Cortex of kidney (tissue), 1 donor: ENCODE data around the gene LRRC4C.
"Not testable (repeated sequence)": the region's sequence is repeated elsewhere in the genome, so short reads cannot be mapped to it uniquely, and the experiment has no call there.

Experiments
- DNase-seq: peaks from one replicate; lab custom pipeline; 2025; lab: John Stamatoyannopoulos, UW

LRRC4C gene

GRCh38 chr11:40170078-40170477 is 1289.4 kb downstream of the LRRC4C start:
- DNase-seq = no peak

GRCh38 chr11:40168414-40168813 is 1291.0 kb downstream of the LRRC4C start:
- no peak for DNase-seq

DNA sequence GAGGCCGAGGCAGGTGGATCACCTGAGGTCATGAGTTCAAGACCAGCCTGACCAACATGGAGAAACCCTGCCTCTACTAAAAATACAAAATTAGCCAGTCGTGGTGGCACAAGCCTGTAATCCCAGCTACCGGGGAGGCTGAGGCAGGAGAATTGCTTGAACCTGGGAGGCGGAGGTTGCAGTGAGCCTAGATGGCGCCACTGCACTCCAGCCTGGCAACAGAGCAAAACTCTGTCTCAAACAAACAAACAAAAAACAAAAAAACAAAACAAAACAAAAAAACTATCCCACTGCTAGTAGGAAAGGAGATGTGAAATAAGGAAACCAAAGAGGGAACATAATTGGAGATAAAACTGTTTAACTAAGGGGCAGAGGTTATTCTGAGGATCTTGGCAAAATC is 1291.6 kb downstream of the LRRC4C start:
- not testable (repeated sequence) for DNase-seq

- no peak for DNase-seq
Observed at GRCh38 chr11:40166892-40167291, 1292.6 kb downstream of the LRRC4C start.

DNA sequence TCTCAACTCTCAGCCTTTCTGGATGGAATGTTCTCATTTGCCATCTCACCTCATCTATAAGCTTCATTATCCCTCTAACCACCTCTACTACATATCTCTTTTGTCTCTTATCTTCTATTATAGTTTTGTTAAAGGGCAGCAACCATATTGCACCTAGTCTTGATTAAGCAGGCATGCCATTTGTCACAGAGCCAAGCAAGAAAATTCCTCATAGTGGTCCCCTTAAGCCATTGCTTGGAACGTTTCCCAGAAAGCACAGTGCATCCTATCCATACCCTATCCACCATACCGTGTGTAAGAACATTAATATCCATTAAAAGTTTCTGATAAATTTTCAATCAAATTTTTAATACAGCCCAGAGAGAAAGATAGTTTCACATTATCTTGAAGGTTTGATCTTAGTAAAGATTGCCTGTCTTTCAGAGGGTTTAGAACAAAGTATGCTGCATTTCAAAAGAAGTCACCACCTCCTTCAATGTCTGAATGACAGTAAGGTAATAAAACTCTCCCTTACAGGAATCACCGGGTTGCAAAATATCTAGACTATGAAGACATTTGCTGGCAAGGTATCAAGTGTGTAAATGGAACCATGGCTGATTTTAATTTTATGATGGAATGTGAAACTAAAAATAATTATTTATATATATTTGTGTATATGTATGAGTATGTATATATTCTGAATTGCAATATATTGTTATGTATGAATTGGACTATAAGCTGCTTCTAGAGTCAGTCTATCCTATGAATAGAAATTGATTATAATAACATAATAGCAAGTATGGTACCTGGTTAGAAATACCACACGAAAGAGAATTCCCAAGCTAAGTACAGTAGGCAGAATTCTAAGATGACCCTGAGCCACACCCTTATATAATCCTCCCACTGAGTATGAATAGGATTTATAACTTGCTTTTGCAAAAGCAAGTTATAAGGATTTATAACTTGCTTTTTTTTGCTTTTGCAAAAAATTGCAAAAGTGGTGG is 1296.3 kb downstream of the LRRC4C start:
- no peak for DNase-seq

DNA sequence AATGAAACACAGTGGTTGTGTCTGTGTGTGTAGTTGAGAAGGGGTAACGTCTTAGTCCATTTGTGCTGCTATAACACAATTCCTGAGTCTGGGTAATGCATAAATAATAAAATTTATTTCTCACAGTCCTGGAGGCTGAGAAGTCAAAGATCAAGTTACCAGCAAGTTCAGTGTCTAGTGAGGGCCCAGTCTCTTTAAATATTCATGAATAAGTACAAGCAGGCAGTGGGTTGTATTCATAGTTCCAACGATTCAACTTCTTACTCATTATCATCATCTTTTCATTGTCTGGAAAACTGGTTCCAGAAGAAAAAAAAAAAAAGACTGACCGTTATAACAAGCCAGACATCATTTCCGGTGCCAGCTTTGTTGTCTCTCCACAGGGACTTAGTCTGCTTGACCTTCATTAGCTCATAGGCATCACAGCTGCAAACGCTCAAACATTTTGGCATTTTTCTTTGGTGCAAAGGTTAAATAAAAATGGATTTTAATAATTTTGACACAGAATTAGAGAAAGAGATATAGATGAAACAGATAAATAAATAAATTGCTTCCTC is 1297.5 kb downstream of the LRRC4C start:
- DNase-seq = no peak

GRCh38 chr11:40160418-40160817 is 1299.0 kb downstream of the LRRC4C start:
- DNase-seq = no peak

GRCh38 chr11:40149721-40150120 is 1309.7 kb downstream of the LRRC4C start:
- DNase-seq = no peak

DNA sequence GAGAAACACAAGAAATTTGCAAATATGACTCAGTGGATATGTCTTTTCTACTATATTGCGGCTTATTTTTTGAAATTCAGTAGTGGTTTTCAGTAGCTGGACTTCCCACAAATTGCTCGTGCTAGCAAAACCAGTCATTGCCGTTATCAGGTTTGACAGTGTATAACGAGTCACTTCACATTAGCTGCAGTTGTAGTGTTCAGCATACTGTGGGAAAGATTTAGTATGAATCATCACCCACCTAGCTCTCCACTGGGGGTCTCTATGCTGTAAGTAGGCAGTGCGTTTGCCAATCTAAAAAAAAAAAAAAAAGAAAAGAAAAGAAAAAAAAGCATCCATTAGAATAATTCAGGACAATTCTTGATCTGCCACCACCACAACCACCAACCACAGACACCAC is 1318.9 kb downstream of the LRRC4C start:
- DNase-seq = no peak

- DNase-seq = no peak
Observed at GRCh38 chr11:40139536-40139935, 1319.9 kb downstream of the LRRC4C start.

DNA sequence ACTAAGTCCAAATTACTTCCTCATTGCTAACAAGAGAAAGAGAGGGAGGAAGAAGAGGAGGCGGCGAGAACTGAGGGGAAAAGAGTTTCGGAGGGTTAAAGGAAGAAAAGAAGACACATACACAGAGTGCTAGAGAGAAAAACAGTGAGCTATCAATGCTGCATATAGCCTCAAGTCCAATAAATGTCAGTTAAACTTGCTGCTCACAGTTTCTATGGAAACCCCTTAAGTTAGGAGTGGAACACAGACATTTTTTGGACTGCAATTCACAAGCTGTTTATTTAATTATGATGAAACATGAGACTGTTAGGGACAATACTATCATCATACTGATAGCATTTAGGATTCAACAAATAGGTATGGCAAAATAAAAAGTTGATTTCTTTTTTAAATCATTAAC is 1320.4 kb downstream of the LRRC4C start:
- no peak for DNase-seq

GRCh38 chr11:40134820-40135570 is 1324.5 kb downstream of the LRRC4C start:
- DNase-seq = no peak

GRCh38 chr11:40133498-40133897 is 1326.0 kb downstream of the LRRC4C start:
- no peak for DNase-seq

DNA sequence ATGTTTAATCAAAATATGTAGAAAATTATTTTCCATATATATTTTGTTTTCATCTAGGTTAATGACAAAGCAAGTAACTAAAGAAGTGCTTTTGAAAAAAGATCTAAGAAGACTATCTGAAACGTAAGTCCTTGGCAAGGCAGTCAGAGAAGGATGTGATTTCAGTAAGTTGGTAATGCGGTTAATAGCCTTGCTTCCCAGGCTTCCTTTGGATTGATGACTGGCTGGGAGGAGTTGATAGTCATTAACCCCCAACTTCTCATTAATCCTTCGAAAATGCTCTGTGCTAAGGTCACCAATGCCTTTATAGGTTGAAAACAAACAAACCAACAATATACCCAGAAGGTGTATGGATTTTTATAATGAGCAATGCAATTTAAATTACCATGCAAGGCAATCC is 1326.5 kb downstream of the LRRC4C start:
- no peak for DNase-seq

DNA sequence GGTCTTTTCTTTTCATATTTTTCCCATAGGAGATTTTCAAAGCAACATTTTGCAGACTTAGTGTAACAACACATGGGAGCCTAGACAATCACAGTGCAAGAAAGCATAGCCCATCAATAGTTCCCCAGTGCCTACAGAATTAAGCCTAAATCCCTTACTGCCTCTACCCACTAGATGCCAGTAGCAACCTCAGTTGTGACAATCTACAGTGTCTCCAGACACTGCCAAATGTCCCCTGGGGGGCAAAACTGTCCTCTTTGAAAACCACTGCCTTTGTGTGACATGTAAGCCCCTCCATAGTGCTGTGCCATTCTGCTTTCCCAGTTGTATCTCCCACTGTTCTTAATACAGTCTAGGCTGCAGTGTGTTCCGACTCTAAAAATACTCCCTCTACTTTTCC is 1329.0 kb downstream of the LRRC4C start:
- DNase-seq = no peak

GRCh38 chr11:40129266-40129665 is 1330.2 kb downstream of the LRRC4C start:
- no peak for DNase-seq

GRCh38 chr11:40125054-40125453 is 1334.4 kb downstream of the LRRC4C start:
- no peak for DNase-seq

DNA sequence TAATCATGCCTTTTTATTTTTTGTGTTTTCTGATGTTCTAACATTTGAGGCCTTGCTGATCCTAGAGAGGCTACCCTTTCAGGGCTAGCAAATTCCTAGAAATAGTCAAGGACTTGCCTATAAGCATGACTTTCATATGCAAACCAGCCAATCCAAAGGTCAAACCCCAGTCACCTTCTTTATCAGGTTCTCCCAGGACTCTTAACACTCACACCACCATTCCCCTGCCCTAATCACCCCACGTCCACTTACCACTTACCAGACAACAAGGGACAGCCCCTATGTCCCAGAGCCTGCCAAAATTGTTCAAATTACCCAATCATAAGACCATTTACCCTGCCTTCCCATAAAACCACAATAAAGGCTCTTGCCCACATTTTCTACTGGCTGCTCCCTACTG is 1339.8 kb downstream of the LRRC4C start:
- DNase-seq = no peak

DNA sequence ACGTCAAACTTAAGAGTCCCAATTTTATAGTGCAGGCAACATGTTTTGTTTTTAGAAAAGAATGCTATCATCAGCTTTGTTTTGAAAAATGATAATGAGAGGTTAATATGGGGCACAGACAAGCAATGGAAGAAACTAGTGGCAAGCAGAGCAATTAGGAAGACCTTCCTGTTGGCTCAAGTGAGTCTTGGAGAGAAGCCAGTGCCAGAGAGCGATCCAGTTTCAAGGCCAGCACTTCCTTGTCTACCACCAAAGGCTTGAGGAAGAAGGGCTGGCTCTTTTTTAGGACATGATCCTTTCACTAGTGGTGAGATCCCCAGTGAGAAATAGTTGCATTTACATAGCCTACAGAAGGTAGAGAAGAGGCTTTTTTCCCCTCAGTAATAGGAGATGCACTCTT is 1340.7 kb downstream of the LRRC4C start:
- DNase-seq = no peak

DNA sequence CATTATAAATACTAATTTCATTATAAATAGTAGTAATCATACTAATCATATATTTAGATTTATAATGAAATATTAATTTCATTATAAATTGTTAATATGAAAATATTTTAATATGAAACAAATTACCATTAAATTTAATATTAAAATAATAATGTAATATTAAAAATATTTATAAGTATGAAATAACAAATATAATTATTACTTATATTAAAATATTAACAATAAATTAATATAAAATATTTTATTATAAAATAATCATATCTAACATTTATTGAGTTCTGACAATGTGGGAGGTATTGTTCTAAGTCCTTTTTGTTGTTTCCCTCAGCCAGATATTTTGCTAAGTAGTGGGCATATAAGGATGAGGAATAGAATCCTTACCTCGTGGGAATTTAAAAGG is 1341.4 kb downstream of the LRRC4C start:
- no peak for DNase-seq

DNA sequence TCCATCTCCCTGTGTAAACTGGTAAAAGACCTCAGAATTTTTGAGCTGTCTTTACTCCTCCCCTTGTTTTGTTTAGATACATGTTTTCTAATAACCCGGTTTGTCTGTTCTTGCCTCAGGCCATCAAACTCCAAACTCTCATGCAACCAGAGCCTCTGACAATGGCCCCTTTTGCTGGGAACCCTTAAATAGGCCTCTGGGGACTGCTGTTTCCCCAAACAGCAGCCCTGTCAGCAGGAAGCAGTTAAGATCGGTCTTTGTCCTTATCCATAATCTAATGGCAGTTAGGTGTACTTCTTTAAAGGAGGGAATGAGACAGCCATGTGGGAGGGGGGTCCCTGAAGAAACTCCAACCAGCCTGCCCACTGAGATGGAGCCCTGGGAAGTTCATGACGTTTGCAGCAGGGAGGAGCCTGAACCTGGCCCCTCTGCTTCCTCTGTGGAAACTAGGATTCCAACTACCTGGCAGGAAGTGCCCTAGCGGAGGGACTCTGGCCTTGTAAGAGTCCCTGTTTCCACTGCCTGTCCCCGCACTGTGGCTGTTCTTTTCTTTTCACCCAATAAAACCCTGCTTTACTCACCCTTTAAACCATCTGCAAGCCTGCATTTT is 1354.4 kb downstream of the LRRC4C start:
- DNase-seq = no peak

GRCh38 chr11:40100781-40101180 is 1358.7 kb downstream of the LRRC4C start:
- no peak for DNase-seq
